HG03159 (cell line): ENCODE results near the gene AKAP7.
"Not testable (repeated sequence)": the region's sequence is repeated elsewhere in the genome, so short reads cannot be mapped to it uniquely, and the experiment has no call there.

Source experiments
- ATAC-seq: cut with Tn5 transposase; IDR thresholded peaks from one replicate; pipeline ENCODE4 v1.9.1; 2021; ENCODE audit warnings: mild to moderate bottlenecking, moderate library complexity; ENCODE audit not compliant: unreplicated experiment

Gene AKAP7

DNA sequence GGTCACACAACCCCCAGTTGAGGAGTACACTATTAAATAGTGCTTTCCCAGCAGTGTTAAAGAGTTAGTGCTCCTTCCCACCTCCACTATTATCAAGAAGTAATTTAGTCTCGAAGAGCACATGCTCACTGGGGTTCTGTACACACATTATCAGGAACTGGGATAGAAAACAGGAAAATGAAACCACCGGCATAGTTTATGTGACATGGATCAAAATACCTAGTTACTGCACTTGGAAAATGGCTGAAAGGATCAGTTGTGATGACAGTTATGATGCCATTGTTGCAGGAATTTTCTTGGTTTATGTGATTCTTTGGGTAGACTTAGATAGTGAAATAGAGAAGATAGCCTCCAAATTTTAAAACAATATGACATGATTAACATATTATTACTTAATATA is 152.9 kb downstream of the AKAP7 start:
- no peak for ATAC-seq

DNA sequence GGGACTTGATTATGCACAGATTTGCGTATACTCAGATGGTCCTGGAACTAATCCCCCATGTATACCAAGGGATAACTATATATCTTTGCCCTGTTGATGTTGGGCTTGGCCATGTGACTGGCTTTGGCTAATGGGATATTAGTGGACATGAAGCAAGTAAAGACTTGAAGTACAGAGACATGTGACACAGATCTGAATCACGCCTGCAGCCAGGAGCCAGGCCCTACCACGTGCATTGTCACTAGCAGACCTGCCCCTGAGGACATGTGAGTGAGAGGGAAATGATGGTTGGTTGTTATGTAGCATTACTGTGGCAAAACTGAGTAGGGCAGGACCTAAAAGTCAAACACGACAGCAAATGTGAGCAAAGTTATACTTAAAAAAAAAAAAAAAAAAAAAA is 155.7 kb downstream of the AKAP7 start:
- ATAC-seq: no peak

DNA sequence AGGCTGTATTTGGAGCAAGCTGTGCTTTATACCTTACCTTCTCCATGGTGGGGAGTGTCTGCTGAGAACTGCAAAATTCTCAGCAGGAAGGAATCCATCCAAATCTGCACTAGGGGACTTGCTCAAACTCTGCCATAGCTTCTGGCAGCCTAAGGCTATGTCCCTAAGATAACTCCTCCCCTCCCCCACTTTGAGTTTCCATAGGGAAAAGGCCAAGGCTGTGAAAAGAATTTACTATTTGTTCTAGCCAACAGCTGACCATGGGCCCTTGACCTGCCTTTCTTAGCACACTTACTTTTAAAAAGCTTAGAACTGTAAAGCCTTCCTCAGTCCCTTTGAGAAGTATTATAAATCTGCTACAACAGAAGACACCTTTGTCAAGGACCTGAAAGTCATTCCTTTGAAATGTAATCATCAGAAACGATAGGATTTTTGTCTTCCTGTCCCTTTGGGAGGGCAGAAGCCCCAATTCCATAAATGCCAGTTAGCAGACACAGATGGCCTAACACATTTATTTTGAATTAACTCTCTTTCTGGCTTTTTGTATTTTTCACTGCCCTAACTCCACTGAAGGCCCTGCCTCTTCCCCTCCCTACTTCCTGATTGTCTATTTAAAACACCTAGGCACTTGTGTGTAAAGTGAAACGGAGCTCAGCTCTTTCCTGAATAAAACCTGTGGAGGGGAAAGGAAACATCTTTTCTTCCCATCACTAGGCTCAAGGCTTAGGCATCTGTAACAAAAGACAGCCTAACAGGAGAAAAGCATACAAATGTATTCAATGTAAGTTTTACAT is 157.1 kb downstream of the AKAP7 start:
- ATAC-seq: no peak

DNA sequence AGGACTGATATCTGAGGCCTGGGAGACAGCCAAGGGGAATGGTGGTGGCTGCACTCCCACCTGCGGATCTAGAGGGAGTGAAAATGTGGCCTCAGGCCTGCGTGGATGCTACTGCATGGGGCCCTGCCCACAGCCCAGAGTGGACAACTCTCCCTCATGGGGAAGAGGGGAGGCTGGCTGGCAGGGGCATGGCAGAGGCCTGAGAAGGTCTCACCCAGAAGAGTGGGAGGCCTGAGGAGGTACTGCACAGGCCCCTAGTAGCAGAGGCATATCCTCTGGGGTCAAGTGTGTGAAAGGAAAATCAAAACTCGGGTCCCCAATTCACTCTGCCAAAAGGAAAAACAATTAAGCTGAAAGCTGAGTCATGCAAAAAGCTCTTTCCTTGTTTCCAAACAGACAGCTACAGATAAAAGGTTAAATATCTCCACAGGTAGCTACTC is 158.2 kb downstream of the AKAP7 start:
- ATAC-seq: no peak

DNA sequence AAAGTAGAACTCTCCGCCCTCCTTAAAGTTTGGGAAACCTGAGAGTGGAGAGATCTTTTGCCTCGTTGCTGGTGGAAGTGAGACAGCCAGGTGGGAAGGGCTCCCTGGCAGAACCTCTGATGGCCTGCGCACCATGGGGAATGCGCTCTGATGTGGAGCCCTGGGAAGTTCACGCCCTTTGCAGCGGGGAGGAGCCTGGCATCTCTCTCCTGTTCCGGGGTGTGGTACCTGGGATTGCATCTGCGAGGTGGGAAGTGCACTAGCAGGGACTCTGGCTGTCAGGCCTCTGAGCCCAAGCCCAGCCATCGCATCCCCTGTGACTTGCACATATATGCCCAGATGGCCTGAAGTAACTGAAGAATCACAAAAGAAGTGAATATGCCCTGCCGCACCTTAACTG is 159.8 kb downstream of the AKAP7 start:
- ATAC-seq: no peak

DNA sequence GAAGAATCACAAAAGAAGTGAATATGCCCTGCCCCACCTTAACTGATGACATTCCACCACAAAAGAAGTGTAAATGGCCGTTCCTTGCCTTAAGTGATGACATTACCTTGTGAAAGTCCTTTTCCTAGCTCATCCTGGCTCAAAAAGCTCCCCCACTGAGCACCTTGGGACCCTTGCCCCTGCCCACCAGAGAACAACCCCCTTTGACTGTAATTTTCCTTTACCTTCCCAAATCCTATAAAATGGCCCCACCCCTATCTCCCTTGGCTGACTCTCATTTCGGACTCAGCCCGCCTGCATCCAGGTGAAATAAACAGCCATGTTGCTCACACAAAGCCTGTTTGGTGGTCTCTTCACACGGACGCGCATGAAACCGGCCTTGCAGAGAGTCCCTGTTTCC is 165.6 kb downstream of the AKAP7 start:
- not testable (repeated sequence) for ATAC-seq

DNA sequence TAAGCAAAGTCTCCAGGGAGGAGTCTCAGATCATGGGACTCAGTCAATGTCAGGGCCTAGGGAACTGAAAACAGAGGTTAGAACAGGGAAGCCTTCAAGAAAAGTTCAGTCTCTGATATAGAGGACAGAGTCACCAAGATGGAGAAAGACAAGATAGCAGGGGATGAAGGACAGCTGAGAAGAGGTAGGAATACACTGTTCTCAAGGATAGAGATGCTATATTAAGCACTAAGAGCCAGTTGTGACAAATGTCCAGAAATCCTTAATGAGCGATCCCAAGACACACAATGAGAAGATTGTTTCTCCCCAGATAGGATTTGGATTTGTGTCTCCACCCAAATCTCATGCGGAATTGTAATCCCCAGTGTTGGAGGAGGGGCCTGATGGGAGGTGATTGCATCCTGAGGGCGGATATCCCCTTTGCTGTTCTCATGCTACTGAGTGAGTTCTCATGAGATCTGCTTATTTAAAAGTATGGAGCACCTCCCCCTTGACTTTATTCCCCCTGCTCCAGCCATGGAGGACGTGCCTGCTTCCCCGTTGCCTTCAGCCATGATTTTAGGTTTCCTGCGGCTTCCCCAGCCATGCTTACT is 168.2 kb downstream of the AKAP7 start:
- no peak for ATAC-seq

DNA sequence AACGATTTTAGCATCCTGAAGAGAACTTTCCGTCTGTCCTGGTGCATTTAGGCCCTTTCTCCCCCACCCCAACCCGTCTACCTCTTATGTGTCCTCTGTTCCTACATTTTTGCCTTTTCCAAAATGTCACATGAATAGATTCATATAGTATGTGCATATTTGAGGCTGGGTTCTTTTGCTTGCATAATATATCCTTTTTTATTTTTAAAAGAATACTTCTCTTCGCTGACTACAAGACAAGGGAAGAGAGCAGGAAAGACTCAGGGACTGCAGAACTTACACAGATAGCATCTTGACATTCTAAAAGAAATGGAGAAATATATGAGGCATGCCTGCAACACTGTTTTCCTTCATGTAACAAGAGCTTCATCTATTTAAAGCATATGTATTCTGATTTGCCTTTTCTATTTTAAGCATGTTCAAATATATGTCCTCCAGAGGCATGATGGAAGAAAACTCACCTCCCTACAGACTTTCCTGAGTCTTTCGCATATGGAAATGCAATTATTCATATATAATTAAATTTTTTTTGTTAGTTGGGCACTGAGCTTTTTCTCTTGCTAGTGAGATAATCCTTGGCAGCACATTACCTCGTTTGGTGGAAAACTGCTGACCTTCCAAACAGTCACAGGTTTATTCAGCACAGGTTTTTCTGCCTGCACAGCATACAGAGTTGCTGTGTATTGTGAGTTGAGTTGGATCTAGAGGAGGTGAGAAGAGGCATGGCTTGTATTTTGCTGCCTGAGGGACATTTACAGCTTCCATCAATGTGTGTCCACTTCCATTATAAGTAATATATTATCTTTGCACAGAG is 170.0 kb downstream of the AKAP7 start:
- ATAC-seq: no peak

DNA sequence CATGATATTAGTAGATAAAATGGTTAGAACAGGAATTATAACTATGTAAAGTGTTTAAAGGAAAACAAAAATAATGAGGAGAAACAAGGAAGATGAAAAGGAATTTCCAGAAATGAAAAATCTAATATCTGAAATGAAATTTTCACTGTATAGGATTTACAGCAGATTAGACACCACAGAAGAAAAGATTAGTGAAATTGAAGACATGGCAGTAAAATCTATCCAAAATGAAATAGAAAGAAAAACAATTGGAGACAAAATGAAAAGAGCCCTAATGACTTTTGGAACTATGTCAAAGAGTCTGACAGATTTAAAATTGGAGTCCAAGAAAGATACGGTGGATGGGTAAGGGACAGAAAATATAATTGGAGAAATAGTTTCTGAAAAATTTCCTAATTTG is 174.2 kb downstream of the AKAP7 start:
- ATAC-seq: no peak

DNA sequence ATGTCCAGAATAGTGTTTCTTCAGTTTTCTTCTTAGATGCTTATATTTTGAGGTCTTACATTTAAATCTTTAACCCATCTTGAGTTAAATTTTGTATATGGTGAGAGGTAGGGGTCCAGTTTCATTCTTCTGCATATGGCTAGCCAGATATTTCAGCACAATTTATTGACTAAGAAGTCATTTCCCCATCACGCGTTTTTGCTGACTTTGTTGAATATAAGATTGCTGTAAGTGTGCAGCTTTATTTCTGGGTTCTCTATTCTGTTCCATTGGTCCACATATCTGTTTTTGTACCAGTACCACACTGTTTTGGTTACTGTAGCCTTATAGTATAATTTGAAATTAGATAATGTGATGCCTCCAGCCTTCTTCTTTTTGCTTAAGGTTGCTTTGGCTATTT is 179.6 kb downstream of the AKAP7 start:
- no peak for ATAC-seq

DNA sequence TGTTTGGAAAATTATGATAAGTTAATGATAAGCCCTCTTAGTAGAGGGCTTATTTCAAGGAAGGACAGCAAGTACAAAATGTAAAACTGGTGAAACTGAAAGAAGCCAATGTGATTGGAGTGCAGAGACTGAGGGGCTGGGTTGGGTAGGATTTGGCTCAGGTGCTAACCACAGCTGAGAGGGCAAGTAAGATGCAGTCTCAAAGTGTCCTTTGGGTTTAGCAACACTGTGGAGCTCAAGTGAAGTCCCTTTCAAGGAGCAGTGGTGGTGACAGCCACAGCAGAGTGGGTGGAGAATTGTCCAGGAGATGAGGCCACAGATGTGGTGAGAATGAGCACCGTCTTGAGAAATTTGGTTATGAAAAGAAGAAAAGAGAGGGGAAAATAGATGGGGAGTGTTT is 181.4 kb downstream of the AKAP7 start:
- no peak for ATAC-seq

DNA sequence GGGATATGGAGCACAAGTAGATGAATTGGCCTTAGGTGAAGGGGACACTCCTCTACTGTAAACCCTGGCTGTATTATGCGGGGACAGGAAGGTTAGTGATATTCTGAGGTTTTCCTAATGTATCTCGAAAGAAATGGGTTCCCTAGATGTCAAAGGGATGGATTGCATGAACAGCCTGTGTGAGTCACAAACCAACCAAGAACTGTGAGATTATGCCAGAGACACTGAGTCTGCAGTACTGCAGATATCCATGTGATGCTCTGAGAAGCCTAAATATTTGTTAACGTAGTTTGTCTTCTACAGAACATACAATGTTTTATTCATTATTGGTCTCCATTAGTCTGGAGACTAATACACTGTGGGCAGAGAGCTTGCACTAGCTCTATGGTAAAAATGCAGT is 182.2 kb downstream of the AKAP7 start:
- no peak for ATAC-seq

DNA sequence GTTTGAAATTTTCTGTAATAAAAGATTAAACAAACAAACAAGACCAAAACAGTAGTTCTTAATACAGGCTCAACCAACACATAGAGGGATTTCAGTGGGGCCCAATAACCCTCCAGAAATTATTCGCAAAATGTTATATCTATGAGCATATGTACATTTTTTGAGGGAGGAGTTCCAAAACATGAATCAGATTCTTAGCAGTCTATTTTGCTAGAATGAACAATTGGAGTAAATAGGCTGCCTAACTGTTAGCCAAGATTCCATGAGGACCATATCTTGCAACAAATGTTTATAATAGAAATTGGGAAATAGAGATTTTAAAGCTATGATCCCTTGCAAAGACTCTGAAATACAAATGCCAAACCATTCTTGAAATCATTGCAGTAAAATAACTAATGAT is 186.3 kb downstream of the AKAP7 start:
- no peak for ATAC-seq

DNA sequence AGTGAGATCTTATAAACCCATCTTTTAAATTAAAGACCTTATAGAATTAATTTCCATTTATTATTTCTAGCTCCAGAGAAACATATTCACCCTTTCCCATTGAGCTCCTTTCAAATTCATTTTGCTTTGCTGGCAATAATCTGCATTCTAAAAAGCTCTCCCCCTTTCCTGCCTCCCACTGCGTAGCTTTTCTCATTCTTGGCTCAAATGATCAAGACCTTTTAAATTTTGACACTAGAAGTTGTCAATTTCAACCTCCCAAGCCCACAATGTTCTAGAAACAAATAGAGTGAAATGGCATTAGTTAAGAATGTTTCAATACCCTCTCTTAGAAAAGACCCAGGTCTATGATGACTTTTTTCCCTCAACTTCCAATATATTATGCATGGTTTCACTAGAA is 186.9 kb downstream of the AKAP7 start:
- ATAC-seq: no peak

DNA sequence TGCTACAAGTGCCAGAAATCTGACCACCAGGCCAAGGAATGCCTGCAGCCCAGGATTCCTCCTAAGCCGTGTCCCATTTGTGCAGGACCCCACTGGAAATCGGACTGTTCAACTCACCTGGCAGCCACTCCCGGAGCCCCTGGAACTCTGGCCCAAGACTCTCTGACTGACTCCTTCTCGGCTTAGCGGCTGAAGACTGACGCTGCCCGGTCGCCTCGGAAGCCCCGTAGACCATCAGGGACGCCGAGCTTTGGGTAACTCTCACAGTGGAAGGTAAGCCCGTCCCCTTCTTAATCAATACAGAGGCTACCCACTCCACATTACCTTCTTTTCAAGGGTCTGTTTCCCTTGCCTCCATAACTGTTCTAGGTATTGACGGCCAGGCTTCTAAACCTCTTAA is 190.4 kb downstream of the AKAP7 start:
- not testable (repeated sequence) for ATAC-seq

DNA sequence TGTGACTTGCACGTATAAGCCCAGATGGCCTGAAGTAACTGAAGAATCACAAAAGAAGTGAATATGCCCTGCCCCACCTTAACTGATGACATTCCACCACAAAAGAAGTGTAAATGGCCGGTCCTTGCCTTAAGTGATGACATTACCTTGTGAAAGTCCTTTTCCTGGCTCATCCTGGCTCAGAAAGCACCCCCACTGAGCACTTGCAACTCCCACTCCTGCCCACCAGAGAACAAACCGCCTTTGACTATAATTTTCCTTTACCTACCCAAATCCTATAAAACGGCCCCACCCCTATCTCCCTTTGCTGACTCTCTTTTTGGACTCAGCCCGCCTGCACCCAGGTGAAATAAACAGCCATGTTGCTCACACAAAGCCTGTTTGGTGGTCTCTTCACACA is 193.5 kb downstream of the AKAP7 start:
- ATAC-seq: not testable (repeated sequence)

DNA sequence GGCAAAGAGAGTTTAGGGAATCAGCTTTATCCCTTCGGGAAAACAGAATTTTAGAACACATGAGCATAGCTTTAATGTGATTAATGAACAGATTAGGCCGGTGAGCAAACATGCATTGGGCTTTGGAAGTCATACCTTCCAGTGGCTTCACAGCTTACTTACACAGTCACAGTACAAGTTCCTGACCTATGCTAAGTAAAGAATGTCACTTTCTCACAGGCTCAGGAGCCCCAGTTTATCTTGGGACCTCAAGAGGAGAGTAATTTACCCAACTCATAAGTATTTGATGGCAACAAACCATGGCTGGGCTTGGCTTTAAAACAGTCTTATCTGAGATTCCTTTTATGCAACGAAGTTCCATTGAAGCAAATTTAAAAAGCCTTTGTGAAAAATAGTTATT is 195.9 kb downstream of the AKAP7 start:
- no peak for ATAC-seq

DNA sequence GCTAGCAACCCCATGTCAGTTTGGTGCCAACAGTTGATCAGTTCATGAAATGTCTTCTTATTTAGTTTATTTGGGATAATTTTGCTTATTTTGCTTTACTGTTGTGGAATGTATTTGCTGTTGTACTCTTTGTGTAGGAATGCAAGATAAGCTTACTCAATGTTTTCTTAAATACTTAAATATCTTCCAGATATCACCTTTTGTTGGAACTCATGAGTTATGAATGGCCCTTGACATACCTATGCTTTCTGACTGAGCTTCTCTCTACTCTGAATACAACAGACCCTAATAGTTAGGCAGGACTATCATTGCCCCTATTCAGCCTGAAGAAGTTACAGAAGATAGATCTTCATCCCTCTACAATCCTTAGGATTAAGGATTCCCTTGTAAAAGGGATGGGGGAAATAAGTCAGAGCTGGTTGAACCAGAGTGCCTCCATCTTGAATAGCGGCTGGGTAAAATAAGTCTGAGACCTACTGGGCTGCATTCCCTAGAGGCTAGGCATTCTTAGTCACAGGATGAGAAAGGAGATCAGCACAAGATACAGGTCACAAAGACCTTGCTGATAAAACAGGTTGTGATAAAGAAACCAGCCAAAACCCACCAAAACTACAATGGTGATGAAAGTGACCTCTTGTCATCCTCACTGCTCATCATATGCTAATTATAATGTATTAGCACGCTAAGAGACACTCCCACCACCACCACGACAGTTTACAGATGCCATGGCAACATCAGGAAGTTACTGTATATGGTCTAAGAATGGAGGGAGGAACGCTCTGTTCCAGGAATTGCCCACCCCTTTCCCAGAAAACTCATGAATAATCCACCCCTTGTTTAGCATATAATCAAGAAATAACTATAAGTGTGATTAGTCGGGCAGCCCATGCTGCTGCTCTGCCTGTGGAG is 196.9 kb downstream of the AKAP7 start:
- no peak for ATAC-seq
